GM18907 (cell line): Measurements from ENCODE around the gene PI4K2B.
"Not testable (repeated sequence)": the region's sequence is repeated elsewhere in the genome, so short reads cannot be mapped to it uniquely, and the experiment has no call there.

Experiments used
- ATAC-seq: cut with Tn5 transposase; IDR thresholded peaks from one replicate; pipeline ENCODE4 v1.9.1; 2021; ENCODE audit warnings: mild to moderate bottlenecking, moderate library complexity; ENCODE audit not compliant: unreplicated experiment

PI4K2B gene

DNA sequence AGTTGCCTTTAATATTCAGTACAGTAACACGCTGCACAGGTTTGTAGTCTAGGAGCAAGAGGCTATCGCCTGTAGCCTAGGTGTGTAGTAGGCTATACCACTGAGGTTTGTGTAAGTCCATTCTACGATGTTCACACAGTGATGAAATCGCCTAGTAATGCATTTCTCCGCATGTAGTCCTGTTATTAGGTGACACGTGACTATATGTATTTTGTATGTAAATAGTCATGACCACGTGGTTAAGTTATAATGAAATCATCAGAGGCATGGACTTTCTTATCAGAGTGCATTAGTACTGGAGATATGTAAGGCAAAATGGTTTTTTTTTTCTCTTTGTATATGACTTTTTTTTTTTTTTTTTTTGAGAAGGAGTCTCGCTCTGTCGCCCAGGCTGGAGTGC lies 68.8 kb downstream of the PI4K2B start:
- ATAC-seq = no peak

GRCh38 chr4:25303578-25303977 lies 69.7 kb downstream of the PI4K2B start:
- ATAC-seq = no peak

DNA sequence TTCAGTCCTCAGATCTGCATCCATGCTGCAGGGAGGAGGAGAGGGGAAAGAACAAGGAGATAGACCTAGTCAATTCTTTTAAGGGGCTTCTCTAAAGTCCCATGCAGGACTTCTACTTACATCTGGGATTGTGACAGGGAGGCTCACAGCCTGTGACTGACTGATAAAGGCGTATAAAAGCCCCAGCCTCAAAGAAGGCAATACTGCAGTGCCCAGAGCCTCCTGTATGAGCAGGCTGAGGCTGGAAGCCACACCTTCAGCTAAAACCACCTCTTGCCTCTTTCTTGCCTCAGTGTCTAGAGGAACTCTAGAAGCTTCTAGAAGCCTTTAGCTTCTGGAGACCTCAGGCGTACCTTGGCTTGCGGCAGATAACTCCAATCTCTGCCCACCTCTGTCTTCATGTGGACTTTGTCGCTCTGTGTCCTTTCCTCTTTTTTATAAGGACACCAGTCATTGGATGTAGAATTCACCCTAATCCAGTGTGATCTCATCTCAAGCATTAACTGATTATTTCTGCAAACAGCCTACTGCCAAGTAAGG lies 72.8 kb downstream of the PI4K2B start:
- ATAC-seq = no peak

DNA sequence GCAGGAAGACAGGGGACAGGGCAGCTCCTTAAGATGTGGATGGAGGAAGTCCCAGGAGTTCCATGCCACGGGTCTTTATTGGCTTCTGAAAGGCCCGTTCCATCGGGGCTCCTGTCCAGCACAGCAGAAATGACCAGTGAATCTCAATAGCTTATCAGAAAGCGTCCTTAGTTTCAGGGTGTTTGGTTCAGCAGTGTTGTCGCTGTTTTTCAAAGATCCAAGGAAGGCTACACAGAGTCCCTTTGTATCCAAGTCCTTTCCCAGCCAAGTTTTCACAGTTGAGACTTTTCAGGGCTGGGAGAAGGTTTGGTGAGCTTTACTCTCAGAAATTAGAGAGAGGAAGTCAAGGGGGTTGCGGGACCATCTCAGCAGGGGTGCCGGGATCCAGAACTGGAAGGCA lies 73.8 kb downstream of the PI4K2B start:
- ATAC-seq = no peak

- ATAC-seq = no peak
Observed at GRCh38 chr4:25308306-25308705, 74.5 kb downstream of the PI4K2B start.

DNA sequence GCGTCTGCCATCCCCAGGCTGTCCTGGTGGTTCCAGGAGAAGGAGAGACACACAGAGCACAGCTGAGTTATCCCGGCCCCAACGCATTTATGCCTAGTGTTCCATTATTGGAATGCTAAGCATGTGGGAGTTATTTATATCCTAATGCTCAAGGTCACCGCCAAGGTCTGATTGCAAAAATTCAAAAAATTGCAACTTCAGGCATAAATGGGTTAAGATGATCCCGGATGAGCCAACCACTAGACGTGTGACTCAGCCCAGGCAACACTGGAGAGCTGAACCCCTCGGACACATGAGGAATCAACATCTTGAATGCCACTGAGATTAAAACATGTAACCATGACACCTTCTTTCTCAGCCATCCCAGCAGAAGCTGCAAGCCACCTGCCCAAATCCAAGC lies 74.9 kb downstream of the PI4K2B start:
- ATAC-seq = no peak

DNA sequence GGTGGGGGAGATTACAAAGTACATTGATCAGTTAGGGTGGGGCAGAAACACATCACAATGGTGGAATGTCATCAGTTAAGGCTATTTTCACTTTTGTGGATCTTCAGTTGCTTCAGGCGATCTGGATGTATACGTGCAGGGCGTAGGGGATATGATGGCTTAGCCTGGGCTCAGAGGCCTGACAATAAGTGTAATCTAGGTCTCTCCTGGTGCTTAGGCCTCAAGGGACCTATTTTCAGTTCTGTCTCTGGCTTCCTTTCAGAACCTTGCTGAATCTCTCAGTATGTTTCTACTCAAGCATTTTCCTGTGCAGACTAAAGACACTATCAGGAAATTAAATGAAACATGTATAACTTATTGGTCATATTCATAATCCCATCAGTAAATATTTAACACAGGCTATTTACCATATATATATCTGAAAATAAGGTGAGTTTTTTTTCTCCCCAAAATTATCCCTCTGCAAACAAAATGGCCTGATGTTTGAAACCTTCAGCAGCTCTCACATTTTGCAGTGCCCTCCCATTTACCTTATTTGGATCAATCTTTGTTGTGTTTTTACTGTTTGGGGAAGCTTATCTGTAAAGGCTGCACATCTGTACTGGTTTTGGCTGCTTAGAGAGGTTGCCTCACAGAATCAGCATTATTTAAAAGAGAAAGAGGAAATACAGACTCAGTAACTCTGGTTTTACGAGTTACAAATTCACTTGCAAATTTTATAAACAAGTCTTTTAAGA lies 76.4 kb downstream of the PI4K2B start:
- peak; percentile 57 for ATAC-seq

- ATAC-seq = no peak
Observed at GRCh38 chr4:25310803-25311166, 77.0 kb downstream of the PI4K2B start.

- peak; percentile 88 for ATAC-seq
Observed at GRCh38 chr4:25312496-25313200, 78.8 kb downstream of the PI4K2B start, which contains the start of gene ZCCHC4. ZCCHC4 (plus strand) TSS chr4:25312774; CDS start chr4:25312810, 36 bp downstream.

GRCh38 chr4:25313201-25313895 lies 79.5 kb downstream of the PI4K2B start:
- no peak for ATAC-seq

GRCh38 chr4:25320336-25320735 lies 86.5 kb downstream of the PI4K2B start:
- no peak for ATAC-seq

DNA sequence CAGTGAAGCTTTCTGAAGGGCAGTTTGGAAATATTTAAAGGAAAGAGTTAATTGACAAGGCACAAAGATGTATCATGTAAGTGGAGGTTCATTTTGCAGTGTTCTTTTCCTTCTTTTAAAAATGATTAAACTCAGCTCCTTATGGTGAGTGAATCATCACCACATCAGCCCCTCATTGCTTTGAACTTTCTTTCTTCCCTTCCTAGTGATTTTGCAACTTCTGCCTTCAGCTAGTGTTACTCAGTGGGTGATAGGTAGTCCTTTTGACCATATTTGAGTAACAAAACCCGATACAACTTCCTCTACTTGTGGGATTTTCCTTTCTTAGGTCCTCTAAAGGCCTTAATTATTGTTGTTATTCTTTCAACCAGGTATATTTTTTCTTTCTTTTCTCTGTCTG lies 86.9 kb downstream of the PI4K2B start:
- no peak for ATAC-seq

- ATAC-seq = no peak
Observed at GRCh38 chr4:25321703-25322102, 87.9 kb downstream of the PI4K2B start.

DNA sequence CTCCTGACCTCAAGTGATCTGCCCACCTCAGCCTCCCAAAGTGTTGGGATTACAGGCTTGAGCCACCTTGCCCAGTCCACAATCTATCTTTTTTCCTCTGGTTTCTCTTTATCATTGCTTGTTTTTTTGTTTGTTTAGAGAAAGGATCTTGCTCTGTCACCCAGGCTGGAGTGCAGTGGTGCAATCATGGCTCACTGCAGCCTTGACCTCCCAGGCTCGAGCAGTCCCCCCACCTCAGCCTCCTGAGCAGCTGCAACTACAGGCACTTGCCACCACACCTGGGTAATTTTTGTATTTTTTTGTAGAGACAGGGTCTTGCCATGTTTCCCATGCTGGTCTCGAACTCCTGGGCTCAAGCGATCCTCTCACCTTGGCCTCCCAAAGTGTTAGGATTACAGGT lies 94.6 kb downstream of the PI4K2B start:
- ATAC-seq = not testable (repeated sequence)
